Measurements from ENCODE around the gene FLVCR2. TPM values are rescaled to one million over a fixed set of nuclear protein-coding genes. Genes with fewer than 3 reads are reported as not detected.

The FLVCR2 gene
- total RNA-seq, 1 experiment from 2014 or later = 3.2 TPM

DNA sequence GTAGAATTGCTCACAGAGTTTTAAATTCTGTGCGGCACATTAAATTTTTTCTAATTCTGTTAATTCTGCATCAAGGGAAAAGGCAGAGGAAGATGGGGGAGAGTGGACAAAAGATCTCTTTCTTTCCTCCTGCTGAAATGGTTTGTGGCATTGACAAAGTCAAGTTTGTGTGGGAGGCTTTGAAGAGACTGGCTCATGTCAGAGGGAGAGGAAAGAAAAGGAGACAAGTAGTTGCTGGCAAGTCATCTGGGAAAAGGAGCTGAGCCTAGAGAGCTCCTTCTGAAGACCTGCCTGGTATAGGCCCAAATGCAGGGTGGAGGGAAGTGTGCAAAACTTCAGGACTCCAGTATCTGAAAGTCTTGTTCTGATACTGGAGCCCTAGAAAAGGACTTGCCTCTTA is 119.0 kb downstream of the FLVCR2 start:
- no TSS peak for BruUV-seq (replicated peaks)
- intact Hi-C loops (cut with micrococcal nuclease) = no loop called here
- ChIA-PET POLR2A (no interaction called here), CTCF (interaction anchor here (1.3 to 2.3 kb wide), 2 partner anchors 13 to 120 kb away, joined by 4 to 21 read pairs; no protein-coding TSS in a partner anchor)
- Mint-ChIP-seq H3K4me3 (ENCODE audit: unreplicated experiment) (no peak overlapping the region), H3K27me3 (ENCODE audit: insufficient read depth, unreplicated experiment) (no peaks in the 10 kb centered on the region), H3K4me1 (ENCODE audit: insufficient read depth, unreplicated experiment) (no peaks in the 10 kb centered on the region), H3K27ac (ENCODE audit: low read depth, unreplicated experiment) (no peak overlapping the region), H3K9me3 (ENCODE audit: unreplicated experiment) (no peaks in the 10 kb centered on the region), H3K36me3 (ENCODE audit: insufficient read depth, unreplicated experiment) (peaks cover 49% of the 10 kb centered on the region)
- TF ChIP-seq, protein P1, sequence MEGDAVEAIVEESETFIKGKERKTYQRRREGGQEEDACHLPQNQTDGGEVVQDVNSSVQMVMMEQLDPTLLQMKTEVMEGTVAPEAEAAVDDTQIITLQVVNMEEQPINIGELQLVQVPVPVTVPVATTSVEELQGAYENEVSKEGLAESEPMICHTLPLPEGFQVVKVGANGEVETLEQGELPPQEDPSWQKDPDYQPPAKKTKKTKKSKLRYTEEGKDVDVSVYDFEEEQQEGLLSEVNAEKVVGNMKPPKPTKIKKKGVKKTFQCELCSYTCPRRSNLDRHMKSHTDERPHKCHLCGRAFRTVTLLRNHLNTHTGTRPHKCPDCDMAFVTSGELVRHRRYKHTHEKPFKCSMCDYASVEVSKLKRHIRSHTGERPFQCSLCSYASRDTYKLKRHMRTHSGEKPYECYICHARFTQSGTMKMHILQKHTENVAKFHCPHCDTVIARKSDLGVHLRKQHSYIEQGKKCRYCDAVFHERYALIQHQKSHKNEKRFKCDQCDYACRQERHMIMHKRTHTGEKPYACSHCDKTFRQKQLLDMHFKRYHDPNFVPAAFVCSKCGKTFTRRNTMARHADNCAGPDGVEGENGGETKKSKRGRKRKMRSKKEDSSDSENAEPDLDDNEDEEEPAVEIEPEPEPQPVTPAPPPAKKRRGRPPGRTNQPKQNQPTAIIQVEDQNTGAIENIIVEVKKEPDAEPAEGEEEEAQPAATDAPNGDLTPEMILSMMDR (IDR thresholded peaks at IDR 0.05; ENCODE audit: unreplicated experiment) = no peak
- no peak for DNase-seq (ENCODE audit: unreplicated experiment)

Other genes starting within 250 kb of the FLVCR2 start
- 38.9 and 45.3 TPM in 2 replicates for gene JDP2, start 150.6 kb upstream of the FLVCR2 start, total RNA-seq (2022)
- not detected in 2 replicates for gene BATF, start 56.2 kb upstream of the FLVCR2 start, total RNA-seq (2022)
- 10.4 and 11.1 TPM in 2 replicates for gene ERG28, start 82.3 kb downstream of the FLVCR2 start, total RNA-seq (2022)
- 29.0 and 31.7 TPM in 2 replicates for gene TTLL5, start 82.6 kb downstream of the FLVCR2 start, total RNA-seq (2022)

All from MCF 10A (cell line).